ENCODE data around the gene SCNN1B. TPM values are rescaled to one million over a fixed set of nuclear protein-coding genes. Genes with fewer than 3 reads are reported as not detected.

SCNN1B gene
- polyA plus RNA-seq, 1 experiment, result not detected

GRCh38 chr16:23374721-23375510 lies 72.8 kb downstream of the SCNN1B start:
- Histone ChIP-seq H3K4me3 (ENCODE audit: low read depth, low read length) (no peak overlapping the region), H3K27me3 (ENCODE audit: control insufficient read depth, insufficient read depth, low read length) (peaks cover 8% of the 10 kb centered on the region), H3K9me3 (ENCODE audit: control insufficient read depth, insufficient read depth, low read length) (no peaks in the 10 kb centered on the region), H3K27ac (ENCODE audit: low read depth, low read length) (no peak overlapping the region)
- no peak for DNase-seq (ENCODE audit: low read depth, low spot score)
- no peak for TF ChIP-seq CTCF (IDR thresholded peaks at IDR 0.05; ENCODE audit: low read depth, low read length)
- CTCF ChIA-PET, result interaction anchor here (1.1 kb wide), 1 partner anchor 59 kb away, joined by 4 read pairs; no protein-coding TSS in a partner anchor
- POLR2A ChIA-PET, result interaction anchor here (0.6 kb wide), 1 partner anchor 698 kb away, joined by 3 read pairs; no protein-coding TSS in a partner anchor

GRCh38 chr16:23375643-23376042 lies 73.5 kb downstream of the SCNN1B start:
- Histone ChIP-seq H3K4me3 (ENCODE audit: low read depth, low read length) (no peak overlapping the region), H3K27me3 (ENCODE audit: control insufficient read depth, insufficient read depth, low read length) (peaks cover 7% of the 10 kb centered on the region), H3K9me3 (ENCODE audit: control insufficient read depth, insufficient read depth, low read length) (no peaks in the 10 kb centered on the region; the same call in 1 of the 2 replicates), H3K27ac (ENCODE audit: low read depth, low read length) (no peak overlapping the region)
- CTCF ChIA-PET, result no interaction called here
- no peak for TF ChIP-seq CTCF (IDR thresholded peaks at IDR 0.05; ENCODE audit: low read depth, low read length)
- POLR2A ChIA-PET, result interaction anchor here (0.6 kb wide), 1 partner anchor 697 kb away, joined by 3 read pairs; no protein-coding TSS in a partner anchor
- no peak for DNase-seq (ENCODE audit: low read depth, low spot score)

GRCh38 chr16:23377071-23377931 lies 75.2 kb downstream of the SCNN1B start:
- DNase-seq (ENCODE audit: low read depth, low spot score), result no peak
- no peaks in the 10 kb centered on the region; the same call in 1 of the 2 replicates for H3K9me3 ChIP-seq (ENCODE audit: control insufficient read depth, insufficient read depth, low read length)
- peaks cover 6% of the 10 kb centered on the region for H3K27me3 ChIP-seq (ENCODE audit: control insufficient read depth, insufficient read depth, low read length)
- TF ChIP-seq CTCF (IDR thresholded peaks at IDR 0.05; ENCODE audit: low read depth, low read length), result no peak
- H3K4me3 ChIP-seq (ENCODE audit: low read depth, low read length), result no peak overlapping the region
- CTCF ChIA-PET, result no interaction called here
- no peak overlapping the region for H3K27ac ChIP-seq (ENCODE audit: low read depth, low read length)
- POLR2A ChIA-PET, result no interaction called here

- H3K27ac ChIP-seq (ENCODE audit: low read depth, low read length), result no peak overlapping the region
- H3K4me3 ChIP-seq (ENCODE audit: low read depth, low read length), result no peak overlapping the region
- TF ChIP-seq CTCF (IDR thresholded peaks at IDR 0.05; ENCODE audit: low read depth, low read length), result no peak
- ChIA-PET CTCF (no interaction called here), POLR2A (no interaction called here)
- H3K9me3 ChIP-seq (ENCODE audit: control insufficient read depth, insufficient read depth, low read length), result no peaks in the 10 kb centered on the region; the same call in 1 of the 2 replicates
- peaks cover 6% of the 10 kb centered on the region for H3K27me3 ChIP-seq (ENCODE audit: control insufficient read depth, insufficient read depth, low read length)
- DNase-seq (ENCODE audit: low read depth, low spot score), result no peak
Measured at GRCh38 chr16:23378256-23378655, 76.2 kb downstream of the SCNN1B start.
